ENCODE data around the gene MARF1.
"Not testable (repeated sequence)": the region's sequence is repeated elsewhere in the genome, so short reads cannot be mapped to it uniquely, and the experiment has no call there.

The MARF1 gene

DNA sequence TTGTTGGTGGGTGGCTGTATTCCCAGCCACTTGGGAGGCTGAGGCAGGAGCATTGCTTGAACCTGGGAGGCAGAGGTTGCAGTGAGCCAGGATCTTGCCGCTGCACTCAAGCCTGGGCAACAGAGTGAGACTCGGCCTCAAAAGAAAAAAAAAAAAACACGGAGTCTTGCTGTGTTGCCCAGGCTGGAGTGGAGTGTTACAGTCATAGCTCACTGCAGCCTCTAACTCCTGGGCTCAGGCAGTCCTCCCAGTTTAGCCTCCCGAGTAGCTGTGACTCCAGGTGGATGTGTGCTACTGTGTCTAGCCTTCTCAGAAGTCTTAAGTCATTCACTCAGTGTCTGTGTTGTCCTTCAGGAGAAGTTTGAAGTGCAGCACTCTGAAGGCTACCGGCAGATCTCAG is 34.5 kb upstream of the MARF1 start:
- H3K27me3 ChIP-seq (ENCODE audit: insufficient read depth, insufficient read length): no peaks in the 10 kb centered on the region
- peaks cover 4% of the 10 kb centered on the region for H3K4me1 ChIP-seq (ENCODE audit: insufficient read depth, insufficient read length)
- no peak for TF ChIP-seq SUZ12 (IDR thresholded peaks at IDR 0.05; ENCODE audit: extremely low read depth, insufficient read depth, insufficient read length)
- no peak for TF ChIP-seq YY1 (IDR thresholded peaks at IDR 0.05; ENCODE audit: insufficient read depth, insufficient read length)
- TF ChIP-seq ZNF274 (IDR thresholded peaks at IDR 0.05; ENCODE audit: low read depth, low read length): no peak
- DNase-seq (ENCODE audit: low read depth, low spot score): no peak
- peaks cover 43% of the 10 kb centered on the region for H3K36me3 ChIP-seq (ENCODE audit: insufficient read depth, insufficient read length, low read length)
- no peak overlapping the region for H3K4me3 ChIP-seq (ENCODE audit: insufficient read length, low read depth)
- H3K9me3 ChIP-seq (ENCODE audit: insufficient read depth, low read length): no peaks in the 10 kb centered on the region
- no peak overlapping the region for H3K9ac ChIP-seq (ENCODE audit: insufficient read length, low read depth)

DNA sequence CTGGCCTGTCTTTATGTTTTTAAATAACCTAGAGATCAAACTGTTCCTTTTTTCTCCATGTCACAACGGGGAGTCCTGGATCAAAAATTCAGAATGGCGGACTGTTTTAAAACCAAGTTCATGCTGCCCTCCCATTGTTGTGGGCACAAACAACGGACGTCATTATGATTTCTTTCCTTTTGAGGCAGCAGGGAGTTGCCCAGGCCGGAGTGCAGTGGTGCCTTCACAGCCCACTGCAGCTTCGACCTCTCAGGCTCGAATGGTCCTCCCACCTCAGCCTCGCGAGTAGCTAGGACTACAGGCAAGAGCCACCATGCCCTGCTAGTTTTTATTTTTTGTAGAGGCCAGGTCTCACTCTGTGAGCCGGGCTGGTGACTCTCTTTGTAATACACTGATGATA is 33.6 kb upstream of the MARF1 start:
- no peaks in the 10 kb centered on the region for H3K27me3 ChIP-seq (ENCODE audit: insufficient read depth, insufficient read length)
- no peak for TF ChIP-seq SUZ12 (IDR thresholded peaks at IDR 0.05; ENCODE audit: extremely low read depth, insufficient read depth, insufficient read length)
- TF ChIP-seq ZNF274 (IDR thresholded peaks at IDR 0.05; ENCODE audit: low read depth, low read length): no peak
- no peak for TF ChIP-seq YY1 (IDR thresholded peaks at IDR 0.05; ENCODE audit: insufficient read depth, insufficient read length)
- peaks cover 5% of the 10 kb centered on the region for H3K4me1 ChIP-seq (ENCODE audit: insufficient read depth, insufficient read length)
- no peak overlapping the region for H3K9ac ChIP-seq (ENCODE audit: insufficient read length, low read depth)
- H3K36me3 ChIP-seq (ENCODE audit: insufficient read depth, insufficient read length, low read length): peaks cover 43% of the 10 kb centered on the region
- DNase-seq (ENCODE audit: low read depth, low spot score): no peak
- no peak overlapping the region for H3K4me3 ChIP-seq (ENCODE audit: insufficient read length, low read depth)
- no peaks in the 10 kb centered on the region for H3K9me3 ChIP-seq (ENCODE audit: insufficient read depth, low read length)

DNA sequence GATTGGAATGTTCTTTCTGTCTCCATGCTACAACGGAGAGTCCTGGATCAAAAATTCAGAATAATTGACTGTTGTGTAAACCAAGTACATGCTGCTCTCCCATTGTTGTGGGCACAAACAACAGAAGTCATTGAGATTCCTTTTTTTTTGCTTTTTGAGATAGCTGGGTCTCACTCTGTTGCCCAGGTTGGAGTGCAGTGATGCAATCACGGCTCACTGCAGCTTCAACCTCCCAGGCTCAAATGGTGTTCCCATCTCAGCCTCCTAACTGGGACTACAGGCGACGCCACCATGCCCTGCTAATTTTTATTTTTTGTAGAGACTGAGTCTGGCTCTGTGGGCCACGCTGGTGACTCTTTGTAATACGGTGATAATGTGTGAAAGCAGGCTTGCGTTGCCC is 31.6 kb upstream of the MARF1 start:
- no peaks in the 10 kb centered on the region for H3K27me3 ChIP-seq (ENCODE audit: insufficient read depth, insufficient read length)
- H3K36me3 ChIP-seq (ENCODE audit: insufficient read depth, insufficient read length, low read length): peaks cover 55% of the 10 kb centered on the region
- no peak overlapping the region for H3K9ac ChIP-seq (ENCODE audit: insufficient read length, low read depth)

DNA sequence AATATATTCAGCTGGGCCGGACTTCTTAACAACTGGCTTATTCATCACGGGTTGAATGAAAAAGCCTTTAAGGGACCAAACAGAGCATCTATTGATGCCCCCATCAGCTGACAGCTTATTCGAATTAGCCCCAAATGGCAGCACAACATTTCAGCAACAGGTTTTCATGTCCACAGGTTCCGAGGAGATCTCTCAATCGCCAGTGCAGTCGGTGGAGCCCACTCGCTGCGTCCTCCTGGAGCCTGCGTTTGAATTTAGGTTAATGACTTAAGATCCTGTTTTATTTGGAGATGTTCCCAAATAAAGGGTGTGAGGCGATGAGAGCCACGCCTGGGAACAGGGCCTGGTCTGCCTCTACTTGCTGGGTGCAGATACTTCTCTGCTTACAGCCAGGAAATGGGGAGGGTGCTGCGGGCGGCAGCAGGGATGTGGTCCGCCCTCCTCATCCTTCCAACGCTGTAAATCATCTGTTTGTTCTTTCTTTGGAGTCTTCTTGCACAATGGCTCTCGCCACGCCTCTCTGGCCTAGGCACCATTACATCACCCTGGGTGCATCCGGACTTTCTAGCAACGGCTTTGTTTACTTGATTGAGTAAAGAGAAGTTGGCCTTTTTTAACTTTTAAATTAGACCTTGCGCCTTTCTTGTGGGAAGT is 29.7 kb upstream of the MARF1 start:
- no peak for TF ChIP-seq YY1 (IDR thresholded peaks at IDR 0.05; ENCODE audit: insufficient read depth, insufficient read length)
- no peaks in the 10 kb centered on the region for H3K9me3 ChIP-seq (ENCODE audit: insufficient read depth, low read length)
- H3K9ac ChIP-seq (ENCODE audit: insufficient read length, low read depth): no peak overlapping the region
- DNase-seq (ENCODE audit: low read depth, low spot score): peak; percentile 57
- peaks cover 53% of the 10 kb centered on the region for H3K36me3 ChIP-seq (ENCODE audit: insufficient read depth, insufficient read length, low read length)
- H3K4me1 ChIP-seq (ENCODE audit: insufficient read depth, insufficient read length): peaks cover 5% of the 10 kb centered on the region
- no peaks in the 10 kb centered on the region for H3K27me3 ChIP-seq (ENCODE audit: insufficient read depth, insufficient read length)
- H3K4me3 ChIP-seq (ENCODE audit: insufficient read length, low read depth): no peak overlapping the region

More for the DNA sequence above, 31.6 kb upstream of the MARF1 start:
- peaks cover 5% of the 10 kb centered on the region for H3K4me1 ChIP-seq (ENCODE audit: insufficient read depth, insufficient read length)
- no peak for DNase-seq (ENCODE audit: low read depth, low spot score)
- TF ChIP-seq SUZ12 (IDR thresholded peaks at IDR 0.05; ENCODE audit: extremely low read depth, insufficient read depth, insufficient read length): no peak
- no peak for TF ChIP-seq YY1 (IDR thresholded peaks at IDR 0.05; ENCODE audit: insufficient read depth, insufficient read length)
- no peak for TF ChIP-seq ZNF274 (IDR thresholded peaks at IDR 0.05; ENCODE audit: low read depth, low read length)
- H3K4me3 ChIP-seq (ENCODE audit: insufficient read length, low read depth): no peak overlapping the region
- H3K9me3 ChIP-seq (ENCODE audit: insufficient read depth, low read length): no peaks in the 10 kb centered on the region

DNA sequence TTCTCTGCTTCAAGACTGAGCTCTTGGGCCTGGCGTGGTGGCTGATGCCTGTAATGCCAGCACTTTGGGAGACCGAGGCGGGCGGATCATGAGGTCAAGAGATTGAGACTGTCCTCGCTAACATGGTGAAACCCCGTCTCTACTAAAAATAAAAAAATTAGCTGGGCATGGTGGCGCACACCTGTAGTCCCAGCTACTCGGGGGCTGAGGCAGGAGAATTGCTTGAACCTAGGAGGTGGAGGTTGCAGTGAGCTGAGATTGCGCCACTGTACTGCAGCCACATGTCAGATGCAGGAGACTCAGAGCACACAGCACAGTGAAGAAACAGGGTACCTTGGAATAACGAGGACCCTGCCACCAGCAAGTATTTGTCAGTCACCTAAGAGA is 29.2 kb upstream of the MARF1 start:
- not testable (repeated sequence) for H3K27me3 ChIP-seq (ENCODE audit: insufficient read depth, insufficient read length); H3K4me3 ChIP-seq (ENCODE audit: insufficient read length, low read depth); H3K9me3 ChIP-seq (ENCODE audit: insufficient read depth, low read length); H3K9ac ChIP-seq (ENCODE audit: insufficient read length, low read depth); H3K4me1 ChIP-seq (ENCODE audit: insufficient read depth, insufficient read length); DNase-seq (ENCODE audit: low read depth, low spot score)
- H3K36me3 ChIP-seq (ENCODE audit: insufficient read depth, insufficient read length, low read length): peaks cover 55% of the 10 kb centered on the region

DNA sequence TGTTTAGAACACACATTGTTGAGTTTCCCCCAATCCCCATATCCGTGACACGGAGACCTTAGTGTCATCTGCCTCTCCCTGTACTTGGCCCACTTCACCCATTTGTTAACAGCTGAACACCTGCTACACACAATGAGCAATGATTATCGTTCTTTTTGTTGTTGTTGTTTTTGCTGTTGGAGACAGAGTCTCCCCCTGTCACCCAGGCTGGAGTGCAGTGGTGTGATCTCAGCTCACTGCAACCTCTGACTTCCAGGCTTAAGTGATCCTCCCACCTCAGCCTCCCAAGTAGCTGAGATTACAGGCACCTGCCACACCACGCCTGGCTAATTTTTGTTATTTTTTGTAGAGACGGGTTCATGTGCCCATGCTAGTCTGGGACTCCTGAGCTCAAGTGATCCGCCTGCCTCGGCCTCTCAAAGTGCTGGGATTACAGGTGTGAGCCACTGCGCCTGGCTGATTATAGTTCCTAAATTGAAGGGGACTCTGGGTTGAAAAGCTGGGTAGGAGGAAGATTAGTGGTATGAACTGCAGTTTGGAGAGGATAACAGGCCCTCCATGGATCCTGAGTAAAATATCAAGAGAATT is 28.7 kb upstream of the MARF1 start:
- TF ChIP-seq SUZ12 (IDR thresholded peaks at IDR 0.05; ENCODE audit: extremely low read depth, insufficient read depth, insufficient read length) (no peak), ZNF274 (IDR thresholded peaks at IDR 0.05; ENCODE audit: low read depth, low read length) (no peak), YY1 (IDR thresholded peaks at IDR 0.05; ENCODE audit: insufficient read depth, insufficient read length) (no peak)
- no peaks in the 10 kb centered on the region for H3K27me3 ChIP-seq (ENCODE audit: insufficient read depth, insufficient read length)
- DNase-seq (ENCODE audit: low read depth, low spot score): no peak
- H3K4me1 ChIP-seq (ENCODE audit: insufficient read depth, insufficient read length): peaks cover 5% of the 10 kb centered on the region
- H3K9ac ChIP-seq (ENCODE audit: insufficient read length, low read depth): no peak overlapping the region
- no peak overlapping the region for H3K4me3 ChIP-seq (ENCODE audit: insufficient read length, low read depth)
- H3K36me3 ChIP-seq (ENCODE audit: insufficient read depth, insufficient read length, low read length): peaks cover 58% of the 10 kb centered on the region
- no peaks in the 10 kb centered on the region for H3K9me3 ChIP-seq (ENCODE audit: insufficient read depth, low read length)

DNA sequence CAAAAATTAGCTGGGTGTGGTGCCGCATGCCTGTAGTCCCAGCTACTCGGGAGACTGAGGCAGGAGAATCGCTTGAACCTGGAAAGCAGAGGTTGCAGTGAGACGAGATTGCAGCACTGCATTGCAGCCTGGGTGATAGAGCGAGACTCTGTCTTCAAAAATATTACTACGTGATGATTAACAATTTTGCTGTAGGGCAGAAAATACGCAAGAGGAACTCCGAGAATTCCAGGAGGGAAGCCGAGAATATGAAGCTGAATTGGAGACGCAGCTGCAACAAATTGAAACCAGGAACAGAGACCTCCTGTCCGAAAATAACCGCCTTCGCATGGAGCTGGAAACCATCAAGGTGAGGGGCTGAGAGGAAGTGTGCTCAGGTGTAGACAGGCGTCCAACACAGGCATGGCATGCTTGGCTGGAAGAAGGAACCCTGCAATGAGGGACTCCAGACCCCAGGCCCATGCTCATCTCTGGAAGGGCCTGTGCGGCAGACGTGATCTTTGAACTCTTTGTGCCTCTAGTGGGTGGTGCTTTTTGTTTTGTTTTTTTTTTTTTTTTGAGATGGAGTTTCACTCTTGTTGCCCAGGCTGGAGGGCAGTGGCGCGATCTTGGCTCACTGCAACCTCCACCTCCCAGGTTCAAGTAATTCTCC is 24.3 kb upstream of the MARF1 start:
- no peak for TF ChIP-seq SUZ12 (IDR thresholded peaks at IDR 0.05; ENCODE audit: extremely low read depth, insufficient read depth, insufficient read length)
- no peak for TF ChIP-seq YY1 (IDR thresholded peaks at IDR 0.05; ENCODE audit: insufficient read depth, insufficient read length)
- no peak for TF ChIP-seq ZNF274 (IDR thresholded peaks at IDR 0.05; ENCODE audit: low read depth, low read length)
- peaks cover 71% of the 10 kb centered on the region for H3K36me3 ChIP-seq (ENCODE audit: insufficient read depth, insufficient read length, low read length)
- no peak for DNase-seq (ENCODE audit: low read depth, low spot score)
- no peaks in the 10 kb centered on the region for H3K9me3 ChIP-seq (ENCODE audit: insufficient read depth, low read length)
- no peaks in the 10 kb centered on the region for H3K4me1 ChIP-seq (ENCODE audit: insufficient read depth, insufficient read length)
- H3K4me3 ChIP-seq (ENCODE audit: insufficient read length, low read depth): no peak overlapping the region
- H3K9ac ChIP-seq (ENCODE audit: insufficient read length, low read depth): no peak overlapping the region
- H3K27me3 ChIP-seq (ENCODE audit: insufficient read depth, insufficient read length): no peaks in the 10 kb centered on the region

Data from NT2/D1 (cell line).